Activated CD4-positive, CD25-positive, alpha-beta regulatory T cell treated with anti-CD3 and anti-CD28 coated beads, Interleukin-2, amount 50 U/mL, for 24 hours (primary cell): Measurements from ENCODE around the gene GJD4.

Experiments
- ATAC-seq, 2 donors: fragments of 150-1000 bp; cut with Tn5 transposase; one replicate each; pipeline ENCODE4 v1.10.0; 2021; ENCODE audit warnings: mild to moderate bottlenecking in 1 of 2, moderate library complexity in 1 of 2

Gene GJD4

DNA sequence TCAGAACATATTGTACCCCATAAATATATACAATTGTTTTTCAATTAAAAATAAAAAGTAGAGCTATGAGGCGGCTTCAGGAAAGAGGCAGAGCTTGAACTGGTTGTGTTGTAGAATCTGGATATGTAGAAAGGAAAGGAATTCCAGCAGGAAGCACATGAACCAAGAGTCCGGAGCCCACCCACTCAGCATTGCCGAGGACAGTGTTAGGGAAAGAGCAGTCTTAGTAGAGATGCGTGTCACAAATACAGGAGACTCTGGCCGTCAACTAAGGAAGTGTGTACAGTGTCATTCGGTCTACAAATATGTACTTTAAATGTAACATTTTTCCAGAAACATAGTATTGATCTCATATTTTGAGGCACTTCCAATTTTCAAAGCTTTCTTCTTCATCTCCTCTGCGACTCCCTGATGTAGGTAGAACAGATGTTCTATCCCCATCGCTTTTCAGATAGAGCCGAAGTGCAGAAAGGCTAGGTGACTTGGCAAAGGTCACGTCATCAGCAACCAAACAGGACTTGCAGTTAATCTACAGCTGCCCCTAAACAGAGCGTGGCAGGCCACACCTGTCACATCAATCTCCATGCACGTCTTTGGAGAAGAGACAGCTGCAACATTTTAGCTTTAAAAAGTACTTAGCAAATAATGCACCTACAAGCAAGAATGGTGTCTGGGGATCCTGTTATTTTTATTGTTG, 25.3 kb upstream of the GJD4 start:
- no peak for ATAC-seq

DNA sequence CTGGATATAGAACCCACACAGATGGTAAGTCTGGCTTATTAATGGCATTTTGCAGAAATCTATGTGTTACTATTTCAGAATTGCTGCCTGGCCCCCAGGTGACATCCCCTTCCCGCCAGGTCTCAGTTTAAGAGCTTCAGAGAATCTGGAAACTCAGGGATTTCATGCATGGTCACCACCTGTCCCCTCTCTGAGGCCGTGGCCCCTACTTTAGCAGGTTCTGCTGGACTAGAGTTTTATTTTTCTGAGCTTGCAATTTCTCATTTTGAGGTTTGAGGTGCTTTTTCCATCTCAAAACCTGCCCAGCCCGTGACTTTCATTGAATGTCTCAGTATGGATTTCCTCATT, 24.7 kb upstream of the GJD4 start:
- no peak for ATAC-seq

DNA sequence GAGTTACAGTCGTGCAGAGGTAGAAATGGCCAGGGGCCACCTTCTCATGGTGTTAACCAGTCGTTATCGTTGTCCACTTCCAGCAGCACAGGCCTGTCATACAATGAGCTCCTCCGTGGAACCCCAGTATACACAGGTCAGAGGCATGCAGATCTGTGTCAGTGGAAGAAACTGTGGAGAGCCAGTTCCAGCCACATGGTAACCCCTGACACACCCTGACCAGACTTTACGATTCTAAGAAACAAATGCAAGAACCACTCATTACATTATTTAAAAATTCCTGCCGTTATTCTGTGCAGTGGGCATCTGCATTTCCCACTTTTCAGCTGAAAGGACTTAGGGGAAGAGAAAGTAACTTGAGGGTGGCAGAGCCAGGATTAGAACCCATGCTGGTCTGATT, 23.5 kb upstream of the GJD4 start:
- no peak for ATAC-seq

DNA sequence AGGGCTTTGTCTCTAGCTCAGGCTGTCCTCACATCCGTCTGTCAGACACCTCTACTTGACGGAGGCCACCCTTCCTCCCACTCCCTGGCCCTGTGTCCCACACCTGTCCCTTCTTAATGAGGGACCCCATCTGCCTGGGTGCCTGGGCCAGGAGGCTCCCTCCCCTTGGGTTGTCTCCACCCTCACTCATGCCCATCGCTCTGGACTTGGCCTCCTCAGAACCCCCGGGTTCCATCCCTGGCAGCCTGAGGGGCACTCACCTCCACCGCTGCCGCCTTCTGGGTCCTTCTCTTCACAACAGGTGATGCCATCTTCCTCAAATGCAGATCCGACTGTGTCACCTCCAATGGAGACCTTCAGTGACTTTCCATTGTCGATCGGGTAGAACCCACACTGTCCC, 20.2 kb upstream of the GJD4 start:
- ATAC-seq: no peak

DNA sequence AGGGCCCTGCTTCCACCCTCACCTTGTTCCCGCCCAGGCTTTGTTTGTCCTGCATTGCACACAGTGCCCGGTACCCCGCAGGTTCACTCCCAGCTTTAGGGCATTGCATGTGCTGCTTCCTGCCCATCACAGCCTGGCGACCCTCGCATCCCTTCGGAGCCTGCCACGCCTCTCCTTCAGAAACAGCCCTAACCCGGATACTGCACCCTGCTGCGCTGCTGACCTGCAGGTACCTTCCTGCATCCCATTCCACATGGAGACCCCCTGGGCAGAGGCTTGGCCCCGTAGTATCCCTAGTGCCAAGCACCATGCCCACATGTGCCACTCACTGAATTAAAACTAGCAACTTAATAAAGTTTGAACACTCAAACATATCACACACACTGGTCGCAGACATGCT, 19.8 kb upstream of the GJD4 start:
- ATAC-seq: no peak

DNA sequence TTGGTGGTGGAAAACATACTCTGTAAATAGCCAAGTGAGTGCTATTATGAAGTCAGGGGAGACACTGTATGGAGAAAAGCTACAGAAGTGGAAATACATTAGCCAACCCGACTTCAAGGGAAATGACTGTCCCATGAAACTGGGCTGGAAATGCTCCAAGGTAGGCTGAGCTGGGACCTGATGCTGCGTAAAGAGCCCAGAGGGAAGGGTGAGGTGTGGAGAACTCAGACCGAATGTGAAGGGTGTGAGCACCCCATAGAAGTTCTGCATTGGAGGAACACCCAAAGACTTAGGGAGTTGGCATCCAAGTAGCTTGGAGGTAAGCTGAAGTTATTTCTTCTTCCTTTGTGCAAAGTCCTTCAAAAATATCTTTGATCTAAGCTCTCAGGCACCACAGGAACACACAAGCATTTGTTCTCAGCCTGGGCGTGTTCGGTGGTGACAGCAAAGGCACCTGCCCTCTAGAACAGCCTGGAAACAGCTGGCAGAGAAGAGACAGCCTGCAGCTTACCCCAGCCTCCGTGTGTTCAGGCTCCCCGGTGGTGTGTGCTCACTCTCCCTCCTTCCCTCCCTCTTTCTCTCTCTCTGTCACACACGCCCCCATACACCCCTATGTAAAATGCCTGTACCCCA, 19.1 kb upstream of the GJD4 start:
- ATAC-seq: no peak

DNA sequence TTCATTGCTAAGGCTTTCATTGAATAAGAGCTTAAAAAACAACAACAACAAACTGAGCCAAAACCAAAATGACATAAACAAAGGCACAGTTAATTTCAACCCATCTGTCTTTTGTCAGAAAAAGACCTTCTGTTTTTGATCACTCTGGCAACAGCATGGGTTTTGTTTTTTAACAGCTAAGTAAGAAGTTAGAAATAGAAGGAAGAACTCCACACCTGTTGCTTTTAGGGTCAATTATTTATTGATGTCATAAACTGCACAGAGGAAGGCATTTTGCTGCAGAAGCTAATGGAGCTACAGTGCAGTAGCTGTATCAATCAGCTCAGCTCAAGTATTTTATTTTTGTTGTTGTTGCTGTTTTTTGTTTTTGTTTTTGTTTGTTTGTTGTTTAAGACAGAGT, 16.3 kb upstream of the GJD4 start:
- no peak for ATAC-seq

DNA sequence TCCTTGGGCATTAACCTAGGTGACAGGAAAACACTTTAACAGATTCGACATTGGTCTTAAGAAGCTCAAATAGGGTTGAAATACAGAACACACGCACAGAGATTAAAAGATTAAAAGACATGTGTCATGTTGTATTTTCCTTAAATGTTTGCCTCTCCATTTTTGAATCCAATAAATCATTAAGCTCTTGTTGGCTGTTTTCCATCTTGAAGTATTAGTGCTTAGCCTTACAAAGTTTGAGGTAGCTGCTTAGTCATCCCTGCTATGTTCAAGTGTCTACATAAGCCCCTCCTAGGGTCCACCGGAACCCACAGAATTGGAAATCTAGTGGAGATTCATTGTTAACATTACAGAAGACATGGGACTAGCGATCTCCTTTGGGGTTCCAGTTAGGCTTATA, 12.7 kb upstream of the GJD4 start:
- ATAC-seq: no peak

DNA sequence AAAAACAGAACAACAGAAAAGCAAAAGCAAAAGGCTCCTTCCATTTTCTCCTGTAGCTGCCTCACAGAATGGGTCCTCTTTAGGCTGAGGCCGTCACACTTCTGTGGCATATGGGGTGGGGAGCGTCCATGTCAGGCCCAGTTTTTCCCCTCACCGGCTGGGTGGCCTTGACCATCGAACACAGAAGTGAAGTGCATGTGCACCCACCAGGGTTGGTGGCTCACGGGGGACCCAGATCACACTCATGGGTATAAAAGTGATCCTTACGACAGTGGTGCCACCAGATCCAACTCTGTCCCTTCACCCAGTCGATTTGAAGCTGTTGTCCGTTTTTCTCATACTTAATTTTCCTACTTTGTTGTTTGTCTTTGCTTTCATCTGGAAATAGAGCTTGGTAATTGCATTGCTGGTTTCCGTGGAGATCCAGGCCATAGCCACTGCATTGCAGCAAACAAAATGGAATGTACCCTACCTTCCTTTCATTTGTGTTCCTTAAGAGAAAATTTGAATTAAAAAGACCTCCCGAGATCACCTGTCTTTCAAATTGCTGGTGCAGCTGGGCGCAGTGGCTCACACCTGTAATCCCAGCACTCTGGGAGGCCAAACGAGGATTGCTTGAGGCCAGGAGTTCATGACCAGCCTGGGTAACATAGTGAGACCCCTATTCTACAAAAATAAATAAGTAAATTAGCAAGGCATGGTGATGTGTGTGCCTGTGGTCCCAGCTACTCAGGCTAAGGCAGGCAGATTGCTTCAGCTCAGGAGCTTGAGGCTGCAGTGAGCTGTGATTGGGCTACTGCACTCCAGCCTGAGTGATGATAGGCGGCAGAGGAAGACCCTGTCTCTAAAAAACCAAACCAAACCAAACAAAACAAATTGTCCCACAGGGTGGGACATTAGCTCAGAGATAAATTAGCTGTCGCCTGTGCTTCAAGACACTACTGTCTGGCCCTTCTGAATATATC, 10.7 kb upstream of the GJD4 start:
- no peak for ATAC-seq

DNA sequence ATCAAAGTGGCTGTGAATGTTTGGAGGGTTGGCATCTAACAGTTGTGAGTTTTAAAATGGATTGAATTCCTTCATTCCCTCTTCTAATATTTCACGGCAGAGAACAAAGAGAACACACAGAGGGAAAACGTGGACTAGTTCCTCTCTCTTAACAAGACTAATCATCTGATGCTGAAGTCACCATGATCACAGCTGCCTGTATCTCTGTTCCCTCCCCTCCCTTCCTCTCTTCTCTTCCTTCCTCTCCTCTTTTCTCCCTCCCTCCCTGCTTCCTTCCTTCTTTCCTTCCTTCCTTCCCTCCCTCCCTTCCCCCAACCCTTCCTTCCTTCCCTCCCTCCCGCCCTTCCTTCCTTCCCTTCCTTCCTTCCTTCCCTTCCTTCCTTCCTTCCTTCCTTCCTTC, 10.0 kb upstream of the GJD4 start:
- ATAC-seq: no peak

DNA sequence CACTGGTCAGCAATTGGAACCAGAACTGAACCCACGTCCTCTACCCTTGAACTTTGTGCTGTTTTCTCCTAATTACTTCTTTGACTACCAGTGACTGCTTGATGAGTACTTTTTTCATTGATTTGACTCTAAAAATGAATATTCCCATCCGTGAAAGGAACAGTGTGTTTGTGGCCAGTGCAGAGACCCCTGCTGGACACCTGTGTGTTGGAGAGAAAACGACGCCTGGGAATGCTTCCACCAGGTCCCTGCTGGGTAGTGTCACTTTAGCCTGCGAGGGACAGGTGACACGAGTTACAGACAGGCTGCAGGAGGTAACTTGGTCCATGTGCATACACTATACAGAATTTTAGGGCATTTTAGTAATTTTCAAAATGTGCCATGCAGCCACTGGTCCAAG, 6.8 kb upstream of the GJD4 start:
- ATAC-seq: no peak

DNA sequence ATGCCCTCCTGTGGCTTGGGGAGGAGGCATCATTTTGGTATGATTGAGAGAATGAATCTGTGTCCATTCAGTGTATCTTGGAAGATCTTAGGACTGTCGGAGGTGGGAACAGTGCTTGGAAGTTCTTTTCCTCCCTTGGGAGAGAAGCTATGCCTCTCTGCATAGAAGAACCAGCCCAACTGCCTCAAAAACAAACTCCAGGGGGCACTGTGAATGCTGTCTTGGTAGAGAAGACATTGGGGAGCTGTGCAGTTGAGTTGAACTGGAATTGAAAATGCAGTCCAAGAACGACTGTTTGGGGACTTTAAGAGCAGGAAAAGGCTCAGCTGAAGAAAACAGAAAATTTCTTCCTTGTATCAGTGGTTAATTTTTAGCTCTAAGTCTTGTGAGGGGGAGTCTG, 4.9 kb upstream of the GJD4 start:
- ATAC-seq: no peak

DNA sequence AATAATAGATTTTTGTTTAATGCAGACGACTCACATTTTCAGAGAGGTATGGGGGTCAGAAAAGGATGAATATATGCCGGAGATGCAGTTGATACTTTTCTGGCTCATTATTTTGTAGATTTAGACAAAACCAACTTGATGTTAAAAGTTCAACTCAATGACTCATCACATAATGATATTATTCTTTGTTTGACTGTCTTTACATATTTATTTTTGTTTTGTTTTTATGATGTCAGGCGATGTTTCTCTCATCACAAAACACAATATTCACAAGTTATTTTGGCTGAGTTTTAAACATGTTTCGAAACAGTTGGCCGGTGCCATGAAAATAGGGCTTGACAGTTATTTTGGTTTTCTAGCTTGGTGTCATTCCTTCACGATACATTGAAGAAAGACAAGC, 1.3 kb downstream of the GJD4 start:
- no peak for ATAC-seq

DNA sequence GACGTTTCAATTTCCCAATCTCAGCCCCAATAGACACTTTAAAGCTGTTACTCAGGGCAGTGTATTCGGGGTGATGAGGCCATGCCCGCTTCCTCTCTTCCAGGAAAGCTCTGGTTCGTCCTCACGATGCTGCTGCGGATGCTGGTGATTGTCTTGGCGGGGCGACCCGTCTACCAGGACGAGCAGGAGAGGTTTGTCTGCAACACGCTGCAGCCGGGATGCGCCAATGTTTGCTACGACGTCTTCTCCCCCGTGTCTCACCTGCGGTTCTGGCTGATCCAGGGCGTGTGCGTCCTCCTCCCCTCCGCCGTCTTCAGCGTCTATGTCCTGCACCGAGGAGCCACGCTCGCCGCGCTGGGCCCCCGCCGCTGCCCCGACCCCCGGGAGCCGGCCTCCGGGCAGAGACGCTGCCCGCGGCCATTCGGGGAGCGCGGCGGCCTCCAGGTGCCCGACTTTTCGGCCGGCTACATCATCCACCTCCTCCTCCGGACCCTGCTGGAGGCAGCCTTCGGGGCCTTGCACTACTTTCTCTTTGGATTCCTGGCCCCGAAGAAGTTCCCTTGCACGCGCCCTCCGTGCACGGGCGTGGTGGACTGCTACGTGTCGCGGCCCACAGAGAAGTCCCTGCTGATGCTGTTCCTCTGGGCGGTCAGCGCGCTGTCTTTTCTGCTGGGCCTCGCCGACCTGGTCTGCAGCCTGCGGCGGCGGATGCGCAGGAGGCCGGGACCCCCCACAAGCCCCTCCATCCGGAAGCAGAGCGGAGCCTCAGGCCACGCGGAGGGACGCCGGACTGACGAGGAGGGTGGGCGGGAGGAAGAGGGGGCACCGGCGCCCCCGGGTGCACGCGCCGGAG, 2.6 kb downstream of the GJD4 start:
- no peak for ATAC-seq

DNA sequence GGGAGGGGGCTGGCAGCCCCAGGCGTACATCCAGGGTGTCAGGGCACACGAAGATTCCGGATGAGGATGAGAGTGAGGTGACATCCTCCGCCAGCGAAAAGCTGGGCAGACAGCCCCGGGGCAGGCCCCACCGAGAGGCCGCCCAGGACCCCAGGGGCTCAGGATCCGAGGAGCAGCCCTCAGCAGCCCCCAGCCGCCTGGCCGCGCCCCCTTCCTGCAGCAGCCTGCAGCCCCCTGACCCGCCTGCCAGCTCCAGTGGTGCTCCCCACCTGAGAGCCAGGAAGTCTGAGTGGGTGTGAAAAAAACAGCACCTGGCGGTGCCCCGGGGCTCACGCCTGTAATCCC, 3.2 kb downstream of the GJD4 start:
- ATAC-seq: no peak

DNA sequence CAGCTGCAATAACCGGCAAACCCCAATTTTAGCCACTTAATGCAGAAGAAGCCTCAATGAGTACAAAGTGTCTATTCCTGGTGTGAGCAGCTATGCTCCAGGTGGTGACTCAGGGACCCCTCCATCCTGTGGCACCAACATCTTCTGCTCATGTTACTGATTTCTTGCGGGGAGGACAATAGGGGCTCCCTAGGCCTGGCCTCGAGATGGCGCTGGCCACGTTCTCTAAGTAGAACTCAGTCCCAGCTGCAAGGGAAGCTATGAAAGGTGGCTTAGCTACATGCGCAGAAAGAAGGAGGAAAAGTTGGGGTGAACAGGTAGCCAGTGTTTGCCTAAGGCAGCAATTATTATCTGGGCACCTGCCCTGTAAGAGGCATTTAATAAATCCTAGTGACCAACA, 6.6 kb downstream of the GJD4 start:
- no peak for ATAC-seq

DNA sequence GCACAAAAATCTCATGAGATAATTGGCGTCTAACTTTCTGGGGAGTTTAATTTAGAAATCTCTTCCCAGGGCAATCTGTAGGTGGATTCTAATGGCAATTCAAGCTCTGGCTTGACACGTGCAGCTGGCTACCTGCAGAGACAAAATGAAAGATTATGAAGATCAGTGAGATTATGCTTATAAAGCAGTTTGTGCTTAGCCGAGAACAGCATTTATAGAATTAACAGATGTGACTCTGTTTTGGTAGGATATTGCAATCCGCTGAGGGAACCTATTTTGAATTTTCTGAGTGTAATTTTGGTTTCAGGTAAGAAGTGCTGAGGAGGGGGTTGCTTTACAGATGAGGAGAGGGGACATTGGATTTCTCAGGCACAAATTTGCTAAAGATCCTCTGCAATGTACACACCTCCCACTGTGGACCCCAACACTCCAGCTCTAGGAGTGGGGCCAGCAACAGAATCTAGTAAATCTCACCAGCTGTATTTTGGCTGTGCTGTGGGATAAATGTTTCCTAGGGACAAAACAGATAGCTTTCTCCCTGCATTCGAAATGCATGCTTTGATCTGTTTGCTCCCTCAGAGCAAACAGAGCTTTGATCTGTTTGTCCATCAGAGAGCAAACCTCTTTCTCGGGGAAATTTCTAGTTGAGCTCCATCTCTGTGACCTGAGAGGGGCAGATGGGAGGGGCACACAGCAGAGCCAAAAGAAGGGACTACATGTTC, 7.4 kb downstream of the GJD4 start:
- no peak for ATAC-seq

DNA sequence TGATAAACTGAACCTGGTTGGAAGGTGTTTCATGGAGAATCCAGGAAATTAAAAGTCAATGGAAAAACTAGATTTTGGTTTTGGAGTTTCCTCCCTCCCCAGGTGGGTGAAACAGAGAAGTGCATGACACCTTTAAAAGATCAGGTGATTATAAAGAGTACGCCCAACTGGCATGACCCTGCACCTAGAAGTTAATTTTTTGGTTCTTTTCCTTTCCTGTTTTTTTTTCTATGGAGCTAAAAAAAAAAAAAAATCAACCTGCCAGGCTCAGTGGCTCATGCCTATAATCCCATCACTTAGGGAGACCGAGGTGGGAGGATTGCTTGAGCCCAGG, 7.9 kb downstream of the GJD4 start:
- no peak for ATAC-seq

DNA sequence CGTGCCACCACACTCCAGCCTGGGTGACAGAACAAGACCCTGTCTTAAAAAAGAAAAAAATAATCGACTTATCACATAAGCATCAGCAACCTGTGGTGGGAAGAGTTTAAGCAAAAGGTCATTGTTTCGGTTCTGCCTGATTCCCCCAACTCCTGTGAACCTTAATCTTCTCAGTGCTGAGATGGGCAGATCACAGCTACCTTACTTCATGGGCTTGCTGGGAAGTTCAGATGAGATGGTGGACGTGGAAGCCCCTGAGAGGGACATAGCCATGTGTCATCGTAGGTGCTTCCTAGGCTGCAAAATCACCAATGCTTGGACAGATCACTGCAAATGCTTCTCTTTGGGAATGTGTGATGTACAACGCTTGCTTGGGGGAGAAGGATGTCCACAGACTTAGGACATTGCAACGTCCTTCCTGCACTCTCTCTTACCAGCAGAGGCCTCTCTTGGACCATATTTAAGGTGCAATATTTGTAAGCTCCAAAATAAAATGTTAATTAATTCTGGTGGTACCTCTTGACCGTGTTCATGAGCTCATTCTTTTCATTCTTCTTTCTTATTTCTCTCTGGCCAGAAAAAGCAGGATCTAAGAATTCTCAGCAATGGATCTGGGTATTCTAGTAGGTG, 8.6 kb downstream of the GJD4 start:
- no peak for ATAC-seq

DNA sequence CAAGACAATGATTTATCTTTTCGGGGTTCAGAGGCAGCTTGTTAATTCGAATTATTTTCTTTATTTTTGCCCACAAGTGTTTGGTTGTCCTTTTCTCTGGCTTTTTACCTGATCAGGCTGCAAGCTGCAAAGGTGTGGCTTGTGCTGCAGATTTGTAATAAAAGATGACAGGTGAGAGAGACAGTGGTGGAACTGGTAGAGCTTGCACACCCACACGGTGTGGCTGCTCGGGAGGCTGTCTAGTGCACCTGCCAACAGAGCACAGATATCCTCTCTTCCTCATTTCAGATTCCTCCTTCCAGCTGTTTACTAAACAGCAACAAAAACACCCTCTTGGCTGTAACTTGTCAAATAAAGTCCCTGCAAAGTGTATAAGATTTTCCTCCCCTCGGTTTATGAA, 9.2 kb downstream of the GJD4 start:
- ATAC-seq: no peak

DNA sequence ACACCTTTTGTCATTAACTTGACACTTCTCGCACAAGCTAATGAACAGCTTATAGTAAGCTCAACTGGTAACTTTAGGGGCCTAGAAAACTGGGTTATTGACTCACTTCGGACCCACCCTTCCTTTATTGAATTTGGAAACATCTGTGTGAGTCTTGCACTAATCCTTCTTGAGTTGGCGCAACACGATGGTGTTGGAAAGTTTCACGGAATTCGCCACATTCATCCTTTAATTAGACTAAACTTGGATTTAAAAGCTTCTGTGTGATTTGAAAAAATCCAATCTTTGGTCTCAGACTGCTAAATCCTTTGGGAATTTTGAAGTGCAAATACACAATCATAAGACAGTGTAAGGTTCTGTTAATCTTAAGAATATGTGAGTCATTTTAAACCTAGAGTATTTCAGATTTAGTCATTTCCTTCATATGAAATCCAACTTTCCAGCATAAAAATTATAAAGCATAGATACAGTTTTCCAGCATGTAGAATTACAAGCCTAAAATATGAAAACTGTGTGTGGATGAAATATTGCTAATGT, 21.9 kb downstream of the GJD4 start:
- no peak for ATAC-seq

DNA sequence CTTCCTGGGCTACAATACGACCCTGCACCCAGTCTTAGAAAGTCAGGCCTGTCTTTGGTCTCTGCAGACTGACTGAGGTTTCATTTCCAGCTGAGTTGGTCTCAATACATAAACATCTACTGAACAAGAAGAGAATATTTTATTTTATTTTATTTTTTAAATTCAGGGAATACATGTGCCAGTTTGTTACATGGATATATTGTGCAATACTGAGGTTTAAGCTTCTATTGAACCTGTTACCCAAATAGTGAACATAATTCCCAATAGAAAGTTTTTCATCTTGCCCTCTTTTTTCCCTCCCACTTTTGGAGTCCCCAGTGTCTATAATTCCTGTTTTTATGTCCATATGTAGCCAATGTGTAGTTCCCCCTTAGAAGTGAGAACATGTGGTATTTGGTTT, 26.3 kb downstream of the GJD4 start:
- no peak for ATAC-seq
